GM12878 (cell line): ENCODE results near the gene DDR1. TPM values are rescaled to one million over a fixed set of nuclear protein-coding genes. Genes with fewer than 3 reads are reported as not detected.

Experiments
- ATF3 ChIP-seq: IDR thresholded peaks from 2 replicates; pipeline ENCODE4 v1.6.1; 2011; ENCODE audit warnings: low read depth, mild to moderate bottlenecking, low read length, moderate library complexity, borderline replicate concordance; ENCODE audit errors: extremely low read depth
- CREB1 ChIP-seq: IDR thresholded peaks from 2 replicates; pipeline ENCODE4 v1.6.1; 2012; ENCODE audit warnings: low read depth, mild to moderate bottlenecking, inconsistent platforms
- CREM ChIP-seq: IDR thresholded peaks from 2 replicates; pipeline ENCODE4 v1.6.1; 2014; ENCODE audit warnings: antibody characterized with exemption, low read depth
- CTCF ChIP-seq, 3 experiments: IDR thresholded peaks in 2 of 3; conservative IDR thresholded peaks in 1 of 3; 2 replicates each; pipeline ENCODE4 v1.5.1; 2011; ENCODE audit warnings: low read depth in 3 of 3, low read length in 3 of 3, mild to moderate bottlenecking in 3 of 3, control low read depth in 2 of 3, moderate library complexity in 2 of 3, inconsistent platforms in 1 of 3, mixed read lengths in 1 of 3; ENCODE audit not compliant: control insufficient read depth in 2 of 3, insufficient read depth in 1 of 3; ENCODE audit errors: extremely low read depth in 1 of 3
- ESRRA ChIP-seq: IDR thresholded peaks from 2 replicates; pipeline ENCODE4 v1.6.1; 2012; ENCODE audit warnings: mild to moderate bottlenecking, low read length, improper control_type of control experiment
- HSF1 ChIP-seq: fragments of 150-350 bp; IDR thresholded peaks from 2 replicates; pipeline ENCODE4 v1.6.1; 2014; ENCODE audit warnings: mild to moderate bottlenecking, low read depth, low read length
- IRF5 ChIP-seq: fragments of 450-650 bp; IDR thresholded peaks from 2 replicates; pipeline ENCODE4 v1.6.1; 2017; ENCODE audit warnings: borderline replicate concordance
- JUND ChIP-seq: IDR thresholded peaks from 2 replicates; pipeline ENCODE4 v1.6.1; 2012; ENCODE audit warnings: low read depth, mild to moderate bottlenecking, low read length, improper control_type of control experiment, moderate library complexity
- KDM1A ChIP-seq: fragments of 200-600 bp; sonication (generic); IDR thresholded peaks from 2 replicates; pipeline ENCODE4 v1.6.1; 2016; ENCODE audit warnings: borderline replicate concordance
- MAX ChIP-seq: IDR thresholded peaks from 2 replicates; pipeline ENCODE4 v1.6.1; 2012; ENCODE audit warnings: low read depth, low read length, improper control_type of control experiment
- MYB ChIP-seq: fragments of 150-350 bp; IDR thresholded peaks from 2 replicates; pipeline ENCODE4 v1.6.1; 2014; ENCODE audit warnings: mild to moderate bottlenecking, low read depth, low read length, borderline replicate concordance
- NFIC ChIP-seq: IDR thresholded peaks from 2 replicates; pipeline ENCODE4 v1.6.1; 2012; ENCODE audit warnings: low read depth, mild to moderate bottlenecking, inconsistent platforms, low read length, moderate library complexity
- NR2F1 ChIP-seq: fragments of 450-650 bp; conservative IDR thresholded peaks from 2 replicates; pipeline ENCODE4 v1.6.1; 2017; ENCODE audit warnings: mild to moderate bottlenecking
- POU2F2 ChIP-seq: IDR thresholded peaks from 3 replicates; pipeline ENCODE4 v1.6.1; 2011; ENCODE audit warnings: low read depth, mild to moderate bottlenecking, low read length, borderline replicate concordance
- RB1 ChIP-seq: fragments of 450-650 bp; formaldehyde crosslinking; IDR thresholded peaks from 2 replicates; pipeline ENCODE4 v1.6.1; 2017; ENCODE audit warnings: mild to moderate bottlenecking, borderline replicate concordance
- RELA ChIP-seq: fragments of 450-650 bp; IDR thresholded peaks from 2 replicates; pipeline ENCODE4 v1.8.0; 2014; ENCODE audit warnings: borderline replicate concordance; ENCODE audit not compliant: partially characterized antibody
- RELB ChIP-seq: fragments of 450-650 bp; IDR thresholded peaks from 2 replicates; pipeline ENCODE4 v1.6.1; 2017; ENCODE audit warnings: low read depth, mild to moderate bottlenecking, moderate library complexity
- TCF3 ChIP-seq: IDR thresholded peaks from 2 replicates; pipeline ENCODE4 v1.6.1; 2012; ENCODE audit warnings: low read depth, mild to moderate bottlenecking, low read length, borderline replicate concordance; ENCODE audit not compliant: insufficient read depth
- ZBTB4 ChIP-seq: fragments of 450-650 bp; formaldehyde crosslinking; IDR thresholded peaks from 2 replicates; pipeline ENCODE4 v1.4.0; 2022; ENCODE audit warnings: mild to moderate bottlenecking, moderate library complexity
- polyA plus RNA-seq, 11 experiments: library from polyadenylated mRNA; depleted of rRNA in 4 of 11; unstranded in 6 of 11; stranded (reverse) in 5 of 11; fragments of >200 nt; fragmentation: Nextera tagmentation in 4 of 11; fragmentation: Illumina TruSeq in 1 of 11; extraction: Ambion mirVana in 4 of 11; extraction: Trizol in 1 of 11; gene quantifications; 1 replicate in 1 of 11; 2 replicates in 10 of 11; pipeline versions ENCODE4 v1.2.1 to v1.2.3, GENCODE V29; 2011 to 2016; ENCODE audit warnings: inconsistent platforms in 2 of 11, missing spikeins in 2 of 11, low read depth in 1 of 11
- total RNA-seq, 4 experiments: library from RNA; depleted of rRNA in 3 of 4; stranded (reverse); fragments of >200 nt in 3 of 4; fragmentation: Illumina TruSeq in 1 of 4; extraction: Trizol in 1 of 4; gene quantifications; 2 replicates each; pipeline versions ENCODE4 v1.2.1 to v1.2.3, GENCODE V29; 2013 to 2021

The DDR1 gene
- total and polyA plus RNA-seq, 10 of the 15 experiments (the other 5 are each of a cell fraction or from before 2014, with no cell fraction given) = 1.1 to 39.0 (median 11.9) TPM

GRCh38 chr6:30915591-30915946 is 31.2 kb downstream of the DDR1 start (continued):
- TF ChIP-seq HSF1 (no peak), JUND (no peak), CREM (no peak), IRF5 (no peak), RELB (no peak), CREB1 (no peak), CTCF (IDR thresholded peaks at IDR 0.05 in 2 of 3, conservative IDR thresholded peaks at IDR 0.05 in 1 of 3; ENCODE audit: control insufficient read depth in 2 of 3, extremely low read depth in 1 of 3, insufficient read depth in 1 of 3, low read depth in 3 of 3, low read length in 3 of 3) (peak; percentile 54 to 76 (median 65); a peak in 5 of 6 replicates), POU2F2 (no peak), RB1 (no peak), NR2F1 (0 out of 2 replicates have a peak, but pooled peaks have one; percentile 9), ZBTB4 (CRISPR knock-in tag) (no peak), ATF3 (no peak), MAX (no peak), MYB (no peak), NFIC (no peak), KDM1A (no peak), TCF3 (no peak), RELA (no peak), ESRRA (no peak)
